Breast epithelium (tissue), 3 donors: Measurements from ENCODE around the gene ATAD3A.

Experiments used
- POLR2A ChIP-seq: fragments of 450-650 bp; IDR thresholded peaks from one replicate; pipeline ENCODE4 v1.6.1; 2016; ENCODE audit warnings: antibody characterized with exemption, mild to moderate bottlenecking, moderate library complexity
- POLR2AphosphoS5 ChIP-seq, 3 donors: sonication (generic); formaldehyde crosslinking; IDR thresholded peaks; one replicate each; pipeline ENCODE4 v1.6.1; 2017; ENCODE audit warnings: antibody characterized with exemption in 3 of 3
- TF ChIP-seq, protein P1 (sequence below), 3 donors: fragments of 450-650 bp; IDR thresholded peaks; one replicate each; pipeline ENCODE4 v1.5.1; 2016 to 2017; ENCODE audit warnings: antibody characterized with exemption in 3 of 3, mild to moderate bottlenecking in 3 of 3, moderate library complexity in 3 of 3

DNA sequence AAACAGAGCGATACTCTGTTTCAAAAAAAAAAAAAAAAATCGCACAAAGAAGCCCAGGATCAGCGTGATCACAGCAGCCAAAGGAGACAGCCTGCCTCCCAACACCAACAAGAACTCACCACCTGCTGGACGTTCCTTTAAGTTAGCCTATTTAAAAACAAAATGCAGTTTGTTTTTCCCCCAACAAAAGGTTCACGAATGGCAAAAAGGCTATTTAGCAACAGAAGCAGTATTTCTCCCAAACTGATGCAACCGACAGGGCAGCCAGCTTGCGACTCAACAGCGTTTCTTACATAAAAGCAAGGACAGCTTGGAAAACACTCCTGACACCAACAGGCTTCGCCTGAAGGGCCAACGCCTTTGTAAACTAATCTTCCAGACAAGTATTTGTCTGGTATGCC is 55.9 kb downstream of the ATAD3A start:
- TF ChIP-seq POLR2A (no peak), POLR2AphosphoS5 (IDR thresholded peaks at IDR 0.05) (no peak)
- TF ChIP-seq, protein P1, sequence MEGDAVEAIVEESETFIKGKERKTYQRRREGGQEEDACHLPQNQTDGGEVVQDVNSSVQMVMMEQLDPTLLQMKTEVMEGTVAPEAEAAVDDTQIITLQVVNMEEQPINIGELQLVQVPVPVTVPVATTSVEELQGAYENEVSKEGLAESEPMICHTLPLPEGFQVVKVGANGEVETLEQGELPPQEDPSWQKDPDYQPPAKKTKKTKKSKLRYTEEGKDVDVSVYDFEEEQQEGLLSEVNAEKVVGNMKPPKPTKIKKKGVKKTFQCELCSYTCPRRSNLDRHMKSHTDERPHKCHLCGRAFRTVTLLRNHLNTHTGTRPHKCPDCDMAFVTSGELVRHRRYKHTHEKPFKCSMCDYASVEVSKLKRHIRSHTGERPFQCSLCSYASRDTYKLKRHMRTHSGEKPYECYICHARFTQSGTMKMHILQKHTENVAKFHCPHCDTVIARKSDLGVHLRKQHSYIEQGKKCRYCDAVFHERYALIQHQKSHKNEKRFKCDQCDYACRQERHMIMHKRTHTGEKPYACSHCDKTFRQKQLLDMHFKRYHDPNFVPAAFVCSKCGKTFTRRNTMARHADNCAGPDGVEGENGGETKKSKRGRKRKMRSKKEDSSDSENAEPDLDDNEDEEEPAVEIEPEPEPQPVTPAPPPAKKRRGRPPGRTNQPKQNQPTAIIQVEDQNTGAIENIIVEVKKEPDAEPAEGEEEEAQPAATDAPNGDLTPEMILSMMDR (IDR thresholded peaks at IDR 0.05): no peak
